Adrenal gland (tissue), 5 donors: ENCODE data around the gene LRP8.

Source experiments
- CTCF ChIP-seq, 6 experiments: fragments of 450-650 bp in 4 of 6; fragments of 200-600 bp in 2 of 6; sonication (generic) in 1 of 6; IDR thresholded peaks; 1 replicate in 5 of 6; 2 replicates in 1 of 6; pipeline versions ENCODE4 v1.5.1 to v1.8.0; 2016 to 2021; ENCODE audit warnings: antibody characterized with exemption in 6 of 6, mild to moderate bottlenecking in 2 of 6, moderate library complexity in 1 of 6
- POLR2A ChIP-seq, 2 donors: fragments of 450-650 bp; IDR thresholded peaks; one replicate each; pipeline ENCODE4 v1.6.1; 2017; ENCODE audit warnings: antibody characterized with exemption in 2 of 2, mild to moderate bottlenecking in 2 of 2, moderate library complexity in 1 of 2
- donor health status: DM: no; HTN: no; CAD: no.

GRCh38 chr1:53365437-53366063 lies 37.7 kb upstream of the LRP8 start:
- TF ChIP-seq POLR2A (IDR thresholded peaks at IDR 0.05) (no peak), CTCF (IDR thresholded peaks at IDR 0.05) (no peak)
